D721Med (cell line): ENCODE data around the gene ZFPM1.

ENCODE experiments used
- DNase-seq: peaks from one replicate; pipeline ENCODE4 v3.0.0; 2011; ENCODE audit warnings: low spot score; ENCODE audit not compliant: insufficient read length
- FAIRE-seq: peaks from 2 replicates; lab custom pipeline; 2011; peaks lifted over from hg19 to GRCh38; lab: Jason Lieb, UNC
- CTCF ChIP-seq: IDR thresholded peaks from 2 replicates; pipeline ENCODE4 v1.5.1; 2012; ENCODE audit warnings: mild to moderate bottlenecking, control low read depth; ENCODE audit not compliant: insufficient read depth; ENCODE audit errors: missing control alignments

ZFPM1 gene

GRCh38 chr16:88508868-88509748 lies 56.0 kb downstream of the ZFPM1 start:
- FAIRE-seq (no peak), DNase-seq (no peak)
- no peak for TF ChIP-seq CTCF

- TF ChIP-seq CTCF = no peak
- DNase-seq = no peak
- FAIRE-seq = no peak
Observed at GRCh38 chr16:88509749-88510069, 56.6 kb downstream of the ZFPM1 start.

- TF ChIP-seq CTCF = no peak
- DNase-seq (no peak), FAIRE-seq (no peak)
Observed at GRCh38 chr16:88510091-88510994, 57.3 kb downstream of the ZFPM1 start.

- no peak for FAIRE-seq
- TF ChIP-seq CTCF = no peak
- no peak for DNase-seq
Observed at GRCh38 chr16:88511060-88511459, 58.0 kb downstream of the ZFPM1 start.

GRCh38 chr16:88511906-88512305 lies 58.8 kb downstream of the ZFPM1 start:
- no peak for TF ChIP-seq CTCF
- DNase-seq (no peak), FAIRE-seq (no peak)

GRCh38 chr16:88512728-88513696 lies 59.9 kb downstream of the ZFPM1 start:
- no peak for TF ChIP-seq CTCF
- FAIRE-seq (no peak), DNase-seq (no peak)
